HEK293 (cell line): Measurements from ENCODE around the gene RNF144B.

Experiments
- CTCF ChIA-PET: fragments of 350-600 bp; formaldehyde crosslinking; extraction: SDS; loops from one replicate; lab custom pipeline; 2021; ENCODE audit warnings: antibody characterized with exemption; lab: Yijun Ruan, JAX
- POLR2A ChIA-PET: fragments of 300-600 bp; formaldehyde crosslinking; extraction: SDS; loops from one replicate; lab custom pipeline; 2020; ENCODE audit warnings: antibody characterized with exemption, inconsistent platforms; lab: Yijun Ruan, JAX
- H3K27ac ChIP-seq: fragments of 200-500 bp; sonication (Bioruptor generic); 2 replicates; pipeline ENCODE4 v1.5.1; 2014; ENCODE audit warnings: low read depth, low read length, control low read depth, inconsistent platforms; ENCODE audit errors: extremely low read depth
- H3K36me3 ChIP-seq, 2 experiments: fragments of 200-500 bp in 1 of 2; sonication (Bioruptor generic) in 1 of 2; 1 replicate in 1 of 2; 2 replicates in 1 of 2; pipeline ENCODE4 v1.5.1; 2014 to 2017; ENCODE audit warnings: inconsistent platforms in 2 of 2, low read length in 2 of 2; ENCODE audit not compliant: control insufficient read depth in 2 of 2, insufficient read depth in 1 of 2
- H3K4me1 ChIP-seq: fragments of 200-500 bp; sonication (Bioruptor generic); 2 replicates; pipeline ENCODE4 v1.5.1; 2014; ENCODE audit warnings: mild to moderate bottlenecking, low read length, inconsistent platforms; ENCODE audit not compliant: control insufficient read depth, insufficient read depth
- H3K4me3 ChIP-seq: 2 replicates; pipeline ENCODE4 v1.5.1; 2011; ENCODE audit warnings: low read depth, mild to moderate bottlenecking, control low read depth, low read length, moderate library complexity
- H3K9me3 ChIP-seq: fragments of 200-500 bp; sonication (Bioruptor generic); 2 replicates; pipeline ENCODE4 v1.5.1; 2014; ENCODE audit warnings: low read depth, low read length, inconsistent platforms; ENCODE audit not compliant: control insufficient read depth, insufficient read depth
- BCL11A ChIP-seq: fragments of 450-650 bp; formaldehyde crosslinking; IDR thresholded peaks from 2 replicates; pipeline ENCODE4 v1.5.1; 2016; ENCODE audit warnings: low read depth, missing biosample characterization, missing genetic modification characterization
- GLI2 ChIP-seq: fragments of 450-650 bp; formaldehyde crosslinking; IDR thresholded peaks from 2 replicates; pipeline ENCODE4; 2017; ENCODE audit warnings: missing biosample characterization, missing genetic modification characterization, low read depth, borderline replicate concordance
- KLF10 ChIP-seq: fragments of 450-650 bp; IDR thresholded peaks from 2 replicates; pipeline ENCODE4 v1.5.1; 2018; ENCODE audit warnings: missing biosample characterization, mild to moderate bottlenecking, missing genetic modification characterization
- SCRT1 ChIP-seq: fragments of 450-650 bp; formaldehyde crosslinking; IDR thresholded peaks from 2 replicates; pipeline ENCODE4 v1.5.1; 2016; ENCODE audit warnings: missing biosample characterization, missing genetic modification characterization, borderline replicate concordance
- TCF7L2 ChIP-seq: IDR thresholded peaks from 2 replicates; pipeline ENCODE4 v1.6.1; 2011; ENCODE audit warnings: low read depth, mild to moderate bottlenecking, inconsistent platforms, low read length, moderate library complexity, borderline replicate concordance
- ZBTB49 ChIP-seq: fragments of 450-650 bp; formaldehyde crosslinking; IDR thresholded peaks from 2 replicates; pipeline ENCODE4 v1.5.1; 2016; ENCODE audit warnings: missing biosample characterization, missing genetic modification characterization, low read depth
- ZFP37 ChIP-seq: fragments of 450-650 bp; formaldehyde crosslinking; IDR thresholded peaks from 2 replicates; pipeline ENCODE4 v1.5.1; 2016; ENCODE audit warnings: missing biosample characterization, missing genetic modification characterization
- ZFP69B ChIP-seq: fragments of 450-650 bp; formaldehyde crosslinking; IDR thresholded peaks from 2 replicates; pipeline ENCODE4 v1.5.1; 2016; ENCODE audit warnings: missing biosample characterization, missing genetic modification characterization
- ZNF174 ChIP-seq: fragments of 450-650 bp; formaldehyde crosslinking; IDR thresholded peaks from 2 replicates; pipeline ENCODE4 v1.5.0; 2017; ENCODE audit warnings: missing biosample characterization, mild to moderate bottlenecking, missing genetic modification characterization
- ZNF19 ChIP-seq: fragments of 450-650 bp; formaldehyde crosslinking; IDR thresholded peaks from 2 replicates; pipeline ENCODE4; 2016; ENCODE audit warnings: missing biosample characterization, missing genetic modification characterization, low read depth
- ZNF211 ChIP-seq: fragments of 450-650 bp; formaldehyde crosslinking; IDR thresholded peaks from 2 replicates; pipeline ENCODE4 v1.5.1; 2016; ENCODE audit warnings: low read depth, missing biosample characterization, missing genetic modification characterization
- ZNF223 ChIP-seq: fragments of 450-650 bp; formaldehyde crosslinking; IDR thresholded peaks from 2 replicates; pipeline ENCODE4 v1.5.1; 2016; ENCODE audit warnings: missing biosample characterization, missing genetic modification characterization
- ZNF335 ChIP-seq: fragments of 450-650 bp; formaldehyde crosslinking; conservative IDR thresholded peaks from 2 replicates; pipeline ENCODE4 v1.5.1; 2016; ENCODE audit warnings: missing biosample characterization, missing genetic modification characterization
- ZNF354C ChIP-seq: fragments of 450-650 bp; formaldehyde crosslinking; IDR thresholded peaks from 2 replicates; pipeline ENCODE4 v1.5.1; 2016; ENCODE audit warnings: missing biosample characterization, missing genetic modification characterization, low read depth, borderline replicate concordance
- ZNF394 ChIP-seq: fragments of 450-650 bp; formaldehyde crosslinking; IDR thresholded peaks from 2 replicates; pipeline ENCODE4 v1.5.1; 2016; ENCODE audit warnings: missing biosample characterization, missing genetic modification characterization, mild to moderate bottlenecking, moderate library complexity, borderline replicate concordance
- ZNF571 ChIP-seq: fragments of 450-650 bp; formaldehyde crosslinking; IDR thresholded peaks from 2 replicates; pipeline ENCODE4 v1.5.0; 2017; ENCODE audit warnings: missing biosample characterization, missing genetic modification characterization
- ZNF626 ChIP-seq: fragments of 450-650 bp; sonication (Bioruptor Pico); formaldehyde crosslinking; IDR thresholded peaks from 2 replicates; pipeline ENCODE4 v1.5.1; 2018; ENCODE audit warnings: missing biosample characterization, missing genetic modification characterization, inconsistent platforms
- ZNF670 ChIP-seq: fragments of 450-650 bp; formaldehyde crosslinking; IDR thresholded peaks from 2 replicates; pipeline ENCODE4 v1.5.1; 2016; ENCODE audit warnings: missing biosample characterization, missing genetic modification characterization, low read depth
- ZNF692 ChIP-seq: fragments of 450-650 bp; formaldehyde crosslinking; IDR thresholded peaks from 2 replicates; pipeline ENCODE4 v1.5.1; 2016; ENCODE audit warnings: missing biosample characterization, missing genetic modification characterization
- ZNF747 ChIP-seq: fragments of 450-650 bp; formaldehyde crosslinking; IDR thresholded peaks from 2 replicates; pipeline ENCODE4 v1.5.1; 2016; ENCODE audit warnings: missing biosample characterization, missing genetic modification characterization
- TF ChIP-seq, protein P1 (sequence below): fragments of 450-650 bp; formaldehyde crosslinking; IDR thresholded peaks from 2 replicates; pipeline ENCODE4 v1.5.1; 2016; ENCODE audit warnings: missing biosample characterization, missing genetic modification characterization
- TF ChIP-seq, protein P2 (sequence below): fragments of 450-650 bp; IDR thresholded peaks from 2 replicates; pipeline ENCODE4 v1.5.1; 2018; ENCODE audit warnings: missing biosample characterization, missing genetic modification characterization

Gene RNF144B

DNA sequence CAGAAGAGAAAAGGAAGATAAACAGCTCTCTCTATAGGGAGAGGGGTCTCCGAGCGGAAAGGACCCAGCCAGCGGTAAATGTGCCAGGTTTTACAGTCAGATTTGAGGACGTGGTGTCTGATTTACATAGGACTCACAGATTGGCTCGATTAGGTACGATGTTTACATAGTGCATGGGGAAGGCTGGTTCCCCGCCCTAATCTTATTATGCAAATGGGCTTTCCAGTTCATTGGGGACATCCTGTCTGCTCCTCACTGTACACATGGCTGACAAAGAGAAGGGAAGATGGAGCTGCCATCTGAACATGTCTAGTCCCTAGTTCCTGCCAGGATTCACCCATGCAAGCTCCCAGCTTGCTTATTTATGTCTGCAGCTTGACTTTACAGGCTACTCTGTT lies 119.9 kb downstream of the RNF144B start:
- H3K27ac ChIP-seq, result no peak overlapping the region
- no peaks in the 10 kb centered on the region for H3K36me3 ChIP-seq
- H3K4me1 ChIP-seq, result no peaks in the 10 kb centered on the region
- POLR2A ChIA-PET, result interaction anchor here (0.7 kb wide), 1 partner anchor 856 kb away, joined by 3 read pairs; no protein-coding TSS in a partner anchor
- H3K9me3 ChIP-seq, result no peaks in the 10 kb centered on the region
- no peak for TF ChIP-seq ZNF354C (tag by site-specific recombination)
- TF ChIP-seq TCF7L2, result no peak
- CTCF ChIA-PET, result interaction anchor here (0.6 to 9.6 kb wide), 4 partner anchors 170 to 923 kb away, joined by 3 to 252 read pairs (median 3); no protein-coding TSS in a partner anchor
- H3K4me3 ChIP-seq, result no peak overlapping the region; the same call in 1 of the 2 replicates

DNA sequence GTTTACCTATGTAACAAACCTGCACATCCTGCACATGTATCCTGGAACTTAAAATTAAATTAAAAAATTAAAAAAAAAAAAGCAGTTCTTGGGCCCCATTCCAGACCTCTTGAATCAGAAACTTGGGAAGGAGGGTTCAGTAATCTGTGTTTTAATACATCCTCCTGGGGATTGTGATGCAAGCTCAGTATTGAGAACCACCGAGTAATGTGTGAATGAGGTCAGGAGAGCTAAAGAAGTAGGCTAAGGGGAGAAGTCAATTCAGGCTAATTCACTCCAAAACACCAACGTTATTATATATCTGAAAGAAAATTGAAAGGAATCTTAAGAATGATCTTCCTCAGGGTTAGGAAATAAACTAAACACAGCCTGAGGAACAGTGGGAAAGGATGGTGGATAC lies 120.4 kb downstream of the RNF144B start:
- Histone ChIP-seq H3K36me3 (no peaks in the 10 kb centered on the region), H3K4me3 (no peak overlapping the region), H3K27ac (no peak overlapping the region), H3K9me3 (no peaks in the 10 kb centered on the region), H3K4me1 (no peaks in the 10 kb centered on the region)
- TF ChIP-seq BCL11A (no peak), ZNF571 (tag by site-specific recombination) (no peak), ZNF394 (tag by site-specific recombination) (no peak), ZNF747 (no peak), ZFP37 (tag by site-specific recombination) (no peak), GLI2 (no peak), ZNF211 (tag by site-specific recombination) (no peak)
- ChIA-PET POLR2A (no interaction called here), CTCF (interaction anchor here (0.6 to 9.6 kb wide), 5 partner anchors 30 to 923 kb away, joined by 3 to 252 read pairs (median 4); no protein-coding TSS in a partner anchor)

DNA sequence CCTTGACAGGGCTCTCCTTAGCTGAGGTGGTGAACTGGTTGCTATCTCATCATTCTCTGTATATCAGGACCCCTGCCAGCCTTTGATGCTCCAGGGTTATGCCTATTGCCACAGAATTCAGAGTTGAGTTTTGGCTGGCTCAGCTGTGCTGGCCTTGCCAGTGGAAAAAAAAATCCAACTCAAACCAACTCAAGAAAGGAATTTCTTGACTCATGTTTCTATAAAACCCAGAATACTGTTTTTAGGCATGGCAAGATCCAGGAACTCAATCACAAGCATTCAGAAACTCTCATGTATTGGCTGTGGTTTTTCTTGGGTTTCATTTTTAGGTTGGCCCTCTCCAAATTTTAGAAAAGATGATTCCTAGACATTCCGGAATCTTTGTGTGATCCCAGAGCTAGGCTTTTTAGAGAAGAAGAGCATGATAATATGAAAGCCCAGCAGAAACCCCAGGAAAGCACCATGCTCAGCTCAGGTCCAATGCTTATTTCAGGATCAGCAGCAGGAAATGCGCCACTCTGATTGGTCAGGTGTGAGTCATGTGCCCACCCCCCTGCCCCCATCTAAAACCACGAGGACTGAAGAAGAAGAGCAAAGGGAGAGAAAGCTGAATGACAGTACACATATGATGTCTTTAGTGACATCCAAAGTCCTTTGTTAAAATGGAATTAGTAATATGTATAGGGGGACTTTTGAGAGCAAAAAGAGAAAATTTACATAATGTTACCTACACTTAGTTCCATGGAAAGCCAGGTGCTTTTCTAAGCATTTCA lies 122.9 kb downstream of the RNF144B start:
- POLR2A ChIA-PET, result interaction anchor here (0.6 kb wide), 1 partner anchor 192 kb away, joined by 4 read pairs; no protein-coding TSS in a partner anchor
- CTCF ChIA-PET, result interaction anchor here (1.1 kb wide), 1 partner anchor 187 kb away, joined by 5 read pairs; no protein-coding TSS in a partner anchor

More for the DNA sequence above, 122.9 kb downstream of the RNF144B start:
- no peaks in the 10 kb centered on the region for H3K36me3 ChIP-seq
- no peaks in the 10 kb centered on the region for H3K9me3 ChIP-seq
- TF ChIP-seq ZNF670, result no peak
- no peak for TF ChIP-seq ZFP69B (tag by site-specific recombination)
- no peak for TF ChIP-seq ZBTB49 (tag by site-specific recombination)
- no peak for TF ChIP-seq KLF10 (tag by site-specific recombination)
- TF ChIP-seq ZNF223, result no peak
- TF ChIP-seq SCRT1 (tag by site-specific recombination), result no peak
- TF ChIP-seq ZNF211 (tag by site-specific recombination), result no peak
- no peak for TF ChIP-seq ZNF174 (tag by site-specific recombination)
- TF ChIP-seq, protein P1, sequence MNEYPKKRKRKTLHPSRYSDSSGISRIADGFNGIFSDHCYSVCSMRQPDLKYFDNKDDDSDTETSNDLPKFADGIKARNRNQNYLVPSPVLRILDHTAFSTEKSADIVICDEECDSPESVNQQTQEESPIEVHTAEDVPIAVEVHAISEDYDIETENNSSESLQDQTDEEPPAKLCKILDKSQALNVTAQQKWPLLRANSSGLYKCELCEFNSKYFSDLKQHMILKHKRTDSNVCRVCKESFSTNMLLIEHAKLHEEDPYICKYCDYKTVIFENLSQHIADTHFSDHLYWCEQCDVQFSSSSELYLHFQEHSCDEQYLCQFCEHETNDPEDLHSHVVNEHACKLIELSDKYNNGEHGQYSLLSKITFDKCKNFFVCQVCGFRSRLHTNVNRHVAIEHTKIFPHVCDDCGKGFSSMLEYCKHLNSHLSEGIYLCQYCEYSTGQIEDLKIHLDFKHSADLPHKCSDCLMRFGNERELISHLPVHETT, result no peak
- TF ChIP-seq, protein P2, sequence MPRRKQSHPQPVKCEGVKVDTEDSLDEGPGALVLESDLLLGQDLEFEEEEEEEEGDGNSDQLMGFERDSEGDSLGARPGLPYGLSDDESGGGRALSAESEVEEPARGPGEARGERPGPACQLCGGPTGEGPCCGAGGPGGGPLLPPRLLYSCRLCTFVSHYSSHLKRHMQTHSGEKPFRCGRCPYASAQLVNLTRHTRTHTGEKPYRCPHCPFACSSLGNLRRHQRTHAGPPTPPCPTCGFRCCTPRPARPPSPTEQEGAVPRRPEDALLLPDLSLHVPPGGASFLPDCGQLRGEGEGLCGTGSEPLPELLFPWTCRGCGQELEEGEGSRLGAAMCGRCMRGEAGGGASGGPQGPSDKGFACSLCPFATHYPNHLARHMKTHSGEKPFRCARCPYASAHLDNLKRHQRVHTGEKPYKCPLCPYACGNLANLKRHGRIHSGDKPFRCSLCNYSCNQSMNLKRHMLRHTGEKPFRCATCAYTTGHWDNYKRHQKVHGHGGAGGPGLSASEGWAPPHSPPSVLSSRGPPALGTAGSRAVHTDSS, result no peak
- TF ChIP-seq ZNF335 (tag by site-specific recombination), result no peak
- TF ChIP-seq ZNF571 (tag by site-specific recombination), result no peak
- no peak for TF ChIP-seq ZNF692 (tag by site-specific recombination)
- TF ChIP-seq ZNF626 (tag by site-specific recombination), result no peak
- no peak for TF ChIP-seq ZNF19 (tag by site-specific recombination)
- H3K4me1 ChIP-seq, result no peaks in the 10 kb centered on the region
- H3K27ac ChIP-seq, result no peak overlapping the region
- H3K4me3 ChIP-seq, result no peak overlapping the region
